Neural crest cell (in vitro differentiated cells): Measurements from ENCODE around the gene OST4. TPM values are rescaled to one million over a fixed set of nuclear protein-coding genes. Genes with fewer than 3 reads are reported as not detected.
"Not testable (repeated sequence)": the region's sequence is repeated elsewhere in the genome, so short reads cannot be mapped to it uniquely, and the experiment has no call there.

Experiments
- DNase-seq: peaks from one replicate; pipeline ENCODE4 v3.0.0; 2021; ENCODE audit warnings: low read depth, mixed read lengths, low spot score
- H3K27ac Mint-ChIP-seq: one replicate; pipeline ENCODE4 v1.8.0; 2021; ENCODE audit warnings: mild to moderate bottlenecking, mixed read lengths; ENCODE audit not compliant: unreplicated experiment
- H3K27me3 Mint-ChIP-seq: 2 replicates; pipeline ENCODE4 v1.8.0; 2021; ENCODE audit warnings: low read depth, mild to moderate bottlenecking, mixed read lengths
- H3K36me3 Mint-ChIP-seq: 2 replicates; pipeline ENCODE4 v1.8.0; 2021; ENCODE audit warnings: low read depth, mild to moderate bottlenecking, mixed read lengths
- H3K4me1 Mint-ChIP-seq: 2 replicates; pipeline ENCODE4 v1.8.0; 2021; ENCODE audit warnings: mixed read lengths
- H3K4me3 Mint-ChIP-seq: one replicate; pipeline ENCODE4 v1.8.0; 2021; ENCODE audit warnings: mild to moderate bottlenecking, mixed read lengths
- H3K9me3 Mint-ChIP-seq: 2 replicates; pipeline ENCODE4 v1.8.0; 2021; ENCODE audit warnings: mixed read lengths
- long read RNA-seq: library from polyadenylated mRNA; unstranded; transcript quantifications from one replicate; pipeline ENCODE4 v2.0.0, GENCODE V29; 2020
- total RNA-seq: library from RNA; stranded (reverse); gene quantifications from 2 replicates; pipeline ENCODE4 v1.2.1, GENCODE V29; 2021
- TF ChIP-seq, protein P1 (sequence below): fragments of 200-600 bp; sonication (generic); conservative IDR thresholded peaks from 2 replicates; pipeline ENCODE4 v1.5.0; 2021; ENCODE audit warnings: antibody characterized with exemption, mild to moderate bottlenecking

The OST4 gene
- total RNA-seq = 232 and 236 TPM in 2 replicates
- long read RNA-seq, transcript OST4-203 (3 exons, 561 nt) = major isoform, 35 of 38 reads
- long read RNA-seq, partial matches to known transcripts = 0 of 38 reads
- long read RNA-seq, other reads (novel, unspliced or antisense) = 0 of 38 reads

DNA sequence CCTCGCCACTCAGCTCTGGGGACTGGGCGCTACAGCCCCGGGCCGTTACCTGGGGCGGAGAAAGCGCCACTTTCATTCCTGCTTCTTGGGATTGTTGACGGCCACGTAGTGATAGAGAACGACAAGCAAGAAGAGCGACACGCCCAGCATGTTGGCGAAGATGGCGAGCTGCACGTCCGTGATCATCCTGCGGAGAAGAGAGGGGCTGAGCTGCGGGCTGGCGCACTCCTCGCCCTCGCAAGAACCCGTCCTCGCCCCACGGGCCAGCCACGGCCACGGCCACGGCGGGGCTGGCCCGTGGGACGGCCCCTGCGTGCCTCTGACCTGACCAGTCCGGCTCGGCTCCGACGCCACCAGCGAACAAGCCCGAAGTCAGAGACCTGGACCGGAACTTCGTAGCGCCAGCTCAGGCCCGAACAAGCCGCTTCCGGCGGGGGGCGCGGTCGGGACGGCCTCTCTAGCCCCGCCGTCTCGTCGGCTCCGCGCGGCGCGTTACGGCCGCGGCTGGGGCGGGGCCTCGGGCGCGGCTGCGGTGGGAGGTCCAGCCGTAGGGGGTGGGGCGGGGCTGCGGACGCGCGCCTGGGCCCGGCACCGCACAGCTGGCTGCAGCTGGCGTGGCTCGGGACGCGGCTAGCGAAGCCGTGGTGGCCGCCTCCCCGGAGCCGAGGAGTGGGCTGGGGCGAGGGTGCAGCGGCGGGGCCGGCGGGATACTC is at the start of gene OST4:
Gene OST4 (minus strand): TSS at position 378 of the 713 bp plus-strand sequence.
- peak within 1 kb of the TSS; percentile 97 for H3K4me3 Mint-ChIP-seq
- no peaks in the 10 kb centered on the region for H3K36me3 Mint-ChIP-seq
- peaks cover 45% of the 10 kb centered on the region for H3K4me1 Mint-ChIP-seq
- H3K9me3 Mint-ChIP-seq = no peaks in the 10 kb centered on the region
- TF ChIP-seq, protein P1, sequence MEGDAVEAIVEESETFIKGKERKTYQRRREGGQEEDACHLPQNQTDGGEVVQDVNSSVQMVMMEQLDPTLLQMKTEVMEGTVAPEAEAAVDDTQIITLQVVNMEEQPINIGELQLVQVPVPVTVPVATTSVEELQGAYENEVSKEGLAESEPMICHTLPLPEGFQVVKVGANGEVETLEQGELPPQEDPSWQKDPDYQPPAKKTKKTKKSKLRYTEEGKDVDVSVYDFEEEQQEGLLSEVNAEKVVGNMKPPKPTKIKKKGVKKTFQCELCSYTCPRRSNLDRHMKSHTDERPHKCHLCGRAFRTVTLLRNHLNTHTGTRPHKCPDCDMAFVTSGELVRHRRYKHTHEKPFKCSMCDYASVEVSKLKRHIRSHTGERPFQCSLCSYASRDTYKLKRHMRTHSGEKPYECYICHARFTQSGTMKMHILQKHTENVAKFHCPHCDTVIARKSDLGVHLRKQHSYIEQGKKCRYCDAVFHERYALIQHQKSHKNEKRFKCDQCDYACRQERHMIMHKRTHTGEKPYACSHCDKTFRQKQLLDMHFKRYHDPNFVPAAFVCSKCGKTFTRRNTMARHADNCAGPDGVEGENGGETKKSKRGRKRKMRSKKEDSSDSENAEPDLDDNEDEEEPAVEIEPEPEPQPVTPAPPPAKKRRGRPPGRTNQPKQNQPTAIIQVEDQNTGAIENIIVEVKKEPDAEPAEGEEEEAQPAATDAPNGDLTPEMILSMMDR = no peak
- DNase-seq = peak; percentile 84
- H3K27ac Mint-ChIP-seq = peak within 1 kb of the TSS; percentile 90
- no peaks in the 10 kb centered on the region for H3K27me3 Mint-ChIP-seq

DNA sequence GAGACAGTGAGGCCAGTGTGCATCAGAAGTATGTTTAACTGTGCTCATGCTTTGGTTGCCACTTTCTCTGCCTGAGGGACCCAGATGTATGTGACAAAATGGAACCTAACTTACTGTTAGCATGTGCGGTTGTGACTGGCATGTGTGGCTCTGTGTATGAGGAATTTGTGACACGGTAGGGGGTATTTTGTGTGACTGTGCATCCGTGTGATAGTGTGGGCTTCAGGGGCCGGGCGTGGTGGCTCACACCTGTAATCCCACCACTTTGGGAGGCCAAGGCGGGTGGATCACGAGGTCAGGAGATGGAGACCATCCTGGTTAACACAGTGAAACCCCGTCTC is 47.8 kb upstream of the OST4 start:
- Mint-ChIP-seq H3K27me3 (peaks cover 76% of the 10 kb centered on the region), H3K4me1 (peaks cover 15% of the 10 kb centered on the region), H3K4me3 (peak overlapping the region; percentile 72)
- not testable (repeated sequence) for H3K9me3 Mint-ChIP-seq, H3K27ac Mint-ChIP-seq, DNase-seq, H3K36me3 Mint-ChIP-seq

DNA sequence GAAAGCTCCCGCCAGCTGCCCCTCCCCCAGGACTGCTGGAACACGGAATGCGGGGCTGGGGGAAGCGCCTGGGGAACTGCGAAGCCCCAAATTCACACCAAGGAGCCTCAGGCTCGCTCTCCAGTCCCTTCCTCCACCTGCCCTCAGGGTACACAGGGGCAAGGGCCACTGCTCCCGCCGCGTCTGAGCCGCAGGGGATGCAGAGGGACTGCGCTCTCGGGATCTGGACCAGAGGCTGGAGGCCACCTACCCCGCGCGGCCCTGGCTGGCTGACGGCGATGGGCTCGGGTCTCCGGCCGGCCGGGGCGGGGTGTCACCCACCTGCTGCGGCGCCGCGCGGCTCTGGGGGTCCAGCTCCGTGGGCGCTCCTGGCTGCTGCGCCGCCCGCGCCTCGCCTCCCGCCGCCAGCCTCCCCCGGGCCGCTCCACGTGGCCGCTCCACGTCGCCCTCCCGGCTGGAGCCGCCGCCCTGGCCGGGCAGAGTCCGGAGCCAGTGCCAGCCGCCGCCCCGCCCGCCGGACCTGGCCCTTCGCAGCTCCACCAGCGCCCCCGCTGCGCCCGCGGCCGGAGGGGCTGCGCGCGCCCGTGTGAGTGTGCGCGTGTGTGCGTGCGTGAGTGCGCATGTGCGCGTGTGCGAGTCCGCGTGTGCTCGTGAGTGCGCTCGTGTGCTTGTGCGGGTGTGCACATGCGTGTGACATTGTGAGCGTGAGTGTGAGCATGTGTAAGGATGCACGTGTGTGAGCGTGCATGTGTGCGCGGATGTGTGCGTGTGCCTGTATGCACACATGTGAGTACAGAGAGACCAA is 47.3 kb upstream of the OST4 start, which contains the start of gene CGREF1:
Gene CGREF1 (minus strand): TSS at position 604 of the 805 bp plus-strand sequence. CDS start 14,762 bp downstream, outside the sequence.
- Mint-ChIP-seq H3K4me3 (peak within 1 kb of the TSS; percentile 72), H3K27ac (no peak within 1 kb of the TSS), H3K9me3 (no peaks in the 10 kb centered on the region), H3K27me3 (peaks cover 75% of the 10 kb centered on the region), H3K36me3 (no peaks in the 10 kb centered on the region), H3K4me1 (peaks cover 15% of the 10 kb centered on the region)
- DNase-seq = peak; percentile 27
- TF ChIP-seq, protein P1 = no peak

DNA sequence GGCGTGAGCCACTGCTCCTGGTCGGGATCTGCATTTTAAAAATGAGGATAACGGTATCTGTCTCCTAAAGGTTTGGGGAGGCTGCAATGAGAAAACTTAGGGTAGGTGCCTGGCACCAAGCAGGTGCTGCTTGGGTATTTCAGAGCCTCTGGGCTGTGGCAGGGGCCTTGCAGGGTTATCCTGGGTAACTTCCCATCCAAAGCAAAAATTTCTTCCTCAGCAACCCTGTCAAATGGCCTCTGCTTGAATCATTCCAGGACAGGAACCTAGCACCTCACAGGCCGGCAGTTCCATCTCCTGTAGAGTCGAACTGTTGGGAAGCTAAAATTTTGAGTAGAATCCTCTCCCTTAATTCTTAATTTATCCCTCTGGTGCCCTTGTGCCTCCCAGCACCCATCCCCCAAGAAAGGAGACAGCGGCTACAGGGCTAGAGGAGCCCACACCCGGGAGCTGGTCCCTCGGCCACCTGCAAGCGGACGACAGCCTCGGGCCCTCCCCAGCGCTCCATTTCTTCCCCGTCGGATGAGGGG is 46.6 kb upstream of the OST4 start:
- no peak for DNase-seq
- peaks cover 11% of the 10 kb centered on the region for H3K4me1 Mint-ChIP-seq
- H3K36me3 Mint-ChIP-seq = no peaks in the 10 kb centered on the region
- H3K4me3 Mint-ChIP-seq = no peak overlapping the region
- TF ChIP-seq, protein P1 = no peak
- H3K27me3 Mint-ChIP-seq = peaks cover 74% of the 10 kb centered on the region
- H3K9me3 Mint-ChIP-seq = no peaks in the 10 kb centered on the region
- H3K27ac Mint-ChIP-seq = no peak overlapping the region

DNA sequence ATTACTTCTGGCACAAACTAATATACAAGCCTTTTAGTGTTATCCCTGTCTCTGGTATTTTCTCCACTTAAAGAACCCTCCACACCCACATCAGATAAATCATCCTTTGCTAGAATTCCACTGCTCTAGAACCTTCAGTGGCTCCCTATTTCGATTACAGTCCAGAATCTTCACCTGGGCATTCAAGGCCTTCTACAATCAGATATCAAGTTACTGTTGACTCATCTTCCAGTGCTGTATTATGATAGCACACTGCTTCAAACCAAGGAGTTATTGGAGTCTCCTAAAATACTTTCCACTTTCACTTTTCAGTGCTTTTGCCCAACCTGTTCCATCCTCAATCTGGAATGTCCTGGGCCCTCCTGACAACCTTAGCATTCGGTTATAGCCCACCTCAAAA is 44.1 kb upstream of the OST4 start:
- no peaks in the 10 kb centered on the region for H3K9me3 Mint-ChIP-seq
- no peaks in the 10 kb centered on the region for H3K36me3 Mint-ChIP-seq
- H3K27ac Mint-ChIP-seq = no peak overlapping the region
- peaks cover 52% of the 10 kb centered on the region for H3K27me3 Mint-ChIP-seq
- no peak overlapping the region for H3K4me3 Mint-ChIP-seq
- peaks cover 9% of the 10 kb centered on the region for H3K4me1 Mint-ChIP-seq
- TF ChIP-seq, protein P1 = no peak
- DNase-seq = no peak

DNA sequence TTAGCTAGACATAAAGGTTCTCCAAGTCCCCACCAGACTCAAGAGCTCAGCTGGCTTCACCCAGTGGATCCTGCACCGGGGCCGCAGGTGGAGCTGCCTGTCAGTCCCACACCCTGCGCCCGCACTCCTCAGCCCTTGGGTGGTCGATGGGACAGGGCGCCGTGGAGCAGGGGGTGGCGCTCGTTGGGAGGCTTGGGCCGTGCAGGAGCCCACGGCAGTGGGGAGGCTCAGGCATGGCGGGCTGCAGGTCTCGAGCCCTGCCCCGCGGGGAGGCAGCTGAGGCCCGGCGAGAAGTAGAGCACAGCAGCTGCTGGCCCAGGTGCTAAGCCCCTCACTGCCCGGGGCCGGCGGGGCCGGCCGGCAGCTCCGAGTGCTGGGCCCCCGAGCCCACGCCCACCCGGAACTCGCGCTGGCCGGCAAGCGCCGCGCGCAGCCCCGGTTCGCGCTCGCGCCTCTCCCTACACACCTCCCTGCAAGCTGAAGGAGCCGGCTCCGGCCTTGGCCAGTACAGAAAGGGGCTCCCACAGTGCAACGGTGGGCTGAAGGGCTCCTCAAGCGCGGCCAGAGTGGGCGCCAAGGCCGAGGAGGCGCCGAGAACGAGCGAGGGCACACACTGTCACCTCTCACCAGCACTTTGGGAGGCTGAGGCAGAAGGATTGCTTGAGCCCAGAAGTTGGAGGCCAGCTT is 40.1 kb upstream of the OST4 start:
- H3K27ac Mint-ChIP-seq, H3K4me3 Mint-ChIP-seq, DNase-seq, H3K9me3 Mint-ChIP-seq, H3K4me1 Mint-ChIP-seq, H3K36me3 Mint-ChIP-seq: not testable (repeated sequence)
- peaks cover 20% of the 10 kb centered on the region for H3K27me3 Mint-ChIP-seq

DNA sequence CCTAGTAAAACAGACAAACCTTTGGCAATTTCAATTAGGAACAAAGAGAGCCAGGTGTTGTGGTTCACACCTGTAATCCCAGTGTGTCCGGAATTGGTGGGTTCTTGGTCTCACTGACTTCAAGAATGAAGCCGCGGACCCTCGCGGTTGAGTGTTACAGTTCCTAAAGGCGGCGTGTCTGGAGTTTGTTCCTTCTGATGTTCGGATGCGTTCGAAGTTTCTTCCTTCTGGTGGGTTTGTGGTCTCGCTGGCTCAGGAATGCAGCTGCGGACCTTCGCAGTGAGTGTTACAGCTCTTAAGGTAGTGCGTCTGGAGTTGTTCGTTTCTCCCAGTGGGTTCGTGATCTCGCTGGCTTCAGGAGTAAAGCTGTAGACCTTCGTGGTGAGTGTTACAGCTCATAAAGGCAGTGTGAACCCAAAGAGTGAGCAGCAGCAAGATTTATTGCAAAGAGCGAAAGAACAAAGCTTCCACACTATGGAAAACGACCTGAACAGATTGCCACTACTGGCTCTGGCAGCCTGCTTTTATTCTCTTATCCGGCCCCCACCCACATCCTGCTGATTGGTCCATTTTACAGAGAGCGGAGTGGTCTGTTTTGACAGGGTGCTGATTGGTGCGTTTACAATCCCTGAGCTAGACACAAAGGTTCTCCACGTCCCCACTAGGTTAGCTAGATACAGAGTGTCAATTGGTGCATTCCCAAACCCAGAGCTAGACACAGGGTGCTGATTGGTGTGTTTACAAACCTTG is 39.3 kb upstream of the OST4 start:
- H3K36me3 Mint-ChIP-seq, H3K27ac Mint-ChIP-seq, H3K4me3 Mint-ChIP-seq, DNase-seq, H3K4me1 Mint-ChIP-seq, H3K9me3 Mint-ChIP-seq: not testable (repeated sequence)
- H3K27me3 Mint-ChIP-seq = peaks cover 23% of the 10 kb centered on the region
